Stimulated activated effector memory CD8-positive, alpha-beta T cell treated with anti-CD3 and anti-CD28 coated beads, Interleukin-12 subunit alpha, Interleukin-12 subunit beta, amount 100 ng/mL, for 72 hours (primary cell): ENCODE data around the gene CD48.

Experiments
- ATAC-seq: fragments of 150-1000 bp; cut with Tn5 transposase; 2 replicates; pipeline ENCODE4 v1.10.0; 2021
- DNase-seq, 2 donors: peaks; one replicate each; pipeline ENCODE4 v3.0.0; 2021 to 2022; ENCODE audit warnings: low spot score in 2 of 2
- H3K27ac Mint-ChIP-seq: one replicate; pipeline ENCODE4 v1.8.0; 2022; ENCODE audit warnings: mild to moderate bottlenecking, mixed read lengths
- H3K36me3 Mint-ChIP-seq: one replicate; pipeline ENCODE4 v1.8.0; 2022; ENCODE audit warnings: mild to moderate bottlenecking, mixed read lengths
- H3K4me1 Mint-ChIP-seq: one replicate; pipeline ENCODE4 v1.8.0; 2022; ENCODE audit warnings: mixed read lengths
- H3K4me3 Mint-ChIP-seq: one replicate; pipeline ENCODE4 v1.8.0; 2022; ENCODE audit warnings: mild to moderate bottlenecking, mixed read lengths
- H3K9me3 Mint-ChIP-seq: one replicate; pipeline ENCODE4 v1.8.0; 2022; ENCODE audit warnings: mixed read lengths

Gene CD48

GRCh38 chr1:160711602-160712311, at the start of gene CD48:
Gene CD48, minus strand, starts transcription at chr1:160711822. Its CDS starts 59 bp downstream, at chr1:160711763.
- no peak within 1 kb of the TSS for H3K4me3 Mint-ChIP-seq
- DNase-seq (no peak), ATAC-seq (peak; percentile 58)
- H3K27ac Mint-ChIP-seq = no peak within 1 kb of the TSS
- peaks cover 29% of the 10 kb centered on the region for H3K4me1 Mint-ChIP-seq
- no peaks in the 10 kb centered on the region for H3K36me3 Mint-ChIP-seq
- no peaks in the 10 kb centered on the region for H3K9me3 Mint-ChIP-seq

- DNase-seq = no peak
- no peak overlapping the region for H3K27ac Mint-ChIP-seq
- ATAC-seq = no peak
- H3K9me3 Mint-ChIP-seq = peaks cover 3% of the 10 kb centered on the region
- H3K4me3 Mint-ChIP-seq = no peak overlapping the region
- H3K36me3 Mint-ChIP-seq = peaks cover 11% of the 10 kb centered on the region
- H3K4me1 Mint-ChIP-seq = peaks cover 34% of the 10 kb centered on the region
Observed at GRCh38 chr1:160761046-160761445, 49.4 kb upstream of the CD48 start.

- H3K9me3 Mint-ChIP-seq = peaks cover 3% of the 10 kb centered on the region
- no peak for ATAC-seq
- H3K4me3 Mint-ChIP-seq = no peak overlapping the region
- no peak overlapping the region for H3K27ac Mint-ChIP-seq
- peaks cover 18% of the 10 kb centered on the region for H3K36me3 Mint-ChIP-seq
- no peak for DNase-seq
- peaks cover 41% of the 10 kb centered on the region for H3K4me1 Mint-ChIP-seq
Observed at GRCh38 chr1:160759740-160760139, 48.1 kb upstream of the CD48 start.

GRCh38 chr1:160758521-160758920, 46.9 kb upstream of the CD48 start:
- ATAC-seq = peak; percentile 56
- no peak for DNase-seq
- Mint-ChIP-seq H3K4me3 (no peak overlapping the region), H3K9me3 (peaks cover 3% of the 10 kb centered on the region), H3K27ac (peak overlapping the region; percentile 14), H3K36me3 (peaks cover 19% of the 10 kb centered on the region), H3K4me1 (peaks cover 41% of the 10 kb centered on the region)

- peak overlapping the region; percentile 58 for H3K4me3 Mint-ChIP-seq
- H3K36me3 Mint-ChIP-seq = peaks cover 36% of the 10 kb centered on the region
- DNase-seq (peak in 1 of 2 donors; percentile 69), ATAC-seq (peak; percentile 47)
- peaks cover 3% of the 10 kb centered on the region for H3K9me3 Mint-ChIP-seq
- H3K27ac Mint-ChIP-seq = peak overlapping the region; percentile 58
- H3K4me1 Mint-ChIP-seq = peaks cover 53% of the 10 kb centered on the region
Observed at GRCh38 chr1:160756849-160757201, 45.2 kb upstream of the CD48 start.

- Mint-ChIP-seq H3K4me3 (peak overlapping the region; percentile 58), H3K4me1 (peaks cover 59% of the 10 kb centered on the region), H3K27ac (peak overlapping the region; percentile 58), H3K9me3 (peaks cover 3% of the 10 kb centered on the region), H3K36me3 (peaks cover 42% of the 10 kb centered on the region)
- DNase-seq (peak in 1 of 2 donors; percentile 71), ATAC-seq (peak; percentile 90)
Observed at GRCh38 chr1:160755911-160756848, 44.6 kb upstream of the CD48 start.

- peak overlapping the region; percentile 58 for H3K27ac Mint-ChIP-seq
- H3K36me3 Mint-ChIP-seq = peaks cover 50% of the 10 kb centered on the region
- H3K4me3 Mint-ChIP-seq = peak overlapping the region; percentile 58
- H3K4me1 Mint-ChIP-seq = peaks cover 66% of the 10 kb centered on the region
- peaks cover 3% of the 10 kb centered on the region for H3K9me3 Mint-ChIP-seq
- no peak for DNase-seq
- ATAC-seq = no peak
Observed at GRCh38 chr1:160755461-160755860, 43.8 kb upstream of the CD48 start.

GRCh38 chr1:160753594-160753993, 42.0 kb upstream of the CD48 start:
- H3K9me3 Mint-ChIP-seq = peaks cover 3% of the 10 kb centered on the region
- H3K4me1 Mint-ChIP-seq = peaks cover 79% of the 10 kb centered on the region
- peaks cover 64% of the 10 kb centered on the region for H3K36me3 Mint-ChIP-seq

GRCh38 chr1:160752924-160753323, 41.3 kb upstream of the CD48 start:
- H3K36me3 Mint-ChIP-seq = peaks cover 71% of the 10 kb centered on the region
- H3K4me3 Mint-ChIP-seq = peak overlapping the region; percentile 12
- peaks cover 80% of the 10 kb centered on the region for H3K4me1 Mint-ChIP-seq
- H3K9me3 Mint-ChIP-seq = peaks cover 3% of the 10 kb centered on the region
- ATAC-seq (no peak), DNase-seq (no peak)
- H3K27ac Mint-ChIP-seq = peak overlapping the region; percentile 84

More at GRCh38 chr1:160753594-160753993, 42.0 kb upstream of the CD48 start:
- DNase-seq (no peak), ATAC-seq (no peak)
- Mint-ChIP-seq H3K4me3 (no peak overlapping the region), H3K27ac (peak overlapping the region; percentile 84)

- Mint-ChIP-seq H3K4me1 (peaks cover 79% of the 10 kb centered on the region), H3K4me3 (peak overlapping the region; percentile 30), H3K9me3 (peaks cover 3% of the 10 kb centered on the region), H3K36me3 (peaks cover 76% of the 10 kb centered on the region), H3K27ac (peak overlapping the region; percentile 84)
- no peak for ATAC-seq
- DNase-seq = no peak
Observed at GRCh38 chr1:160752406-160752805, 40.8 kb upstream of the CD48 start.

GRCh38 chr1:160750608-160751007, 39.0 kb upstream of the CD48 start:
- no peak for DNase-seq
- Mint-ChIP-seq H3K9me3 (no peaks in the 10 kb centered on the region), H3K27ac (peak overlapping the region; percentile 84), H3K36me3 (peaks cover 60% of the 10 kb centered on the region), H3K4me1 (peaks cover 73% of the 10 kb centered on the region), H3K4me3 (peak overlapping the region; percentile 30)
- no peak for ATAC-seq

- peaks cover 66% of the 10 kb centered on the region for H3K36me3 Mint-ChIP-seq
- H3K4me3 Mint-ChIP-seq = no peak overlapping the region
Observed at GRCh38 chr1:160748878-160749269, 37.3 kb upstream of the CD48 start.

GRCh38 chr1:160748181-160748877, 36.7 kb upstream of the CD48 start:
- no peak overlapping the region for H3K4me3 Mint-ChIP-seq
- H3K36me3 Mint-ChIP-seq = peaks cover 68% of the 10 kb centered on the region
- H3K4me1 Mint-ChIP-seq = peaks cover 93% of the 10 kb centered on the region
- no peak for DNase-seq
- no peak for ATAC-seq
- H3K27ac Mint-ChIP-seq = peak overlapping the region; percentile 35
- H3K9me3 Mint-ChIP-seq = no peaks in the 10 kb centered on the region

More at GRCh38 chr1:160748878-160749269, 37.3 kb upstream of the CD48 start:
- Mint-ChIP-seq H3K9me3 (no peaks in the 10 kb centered on the region), H3K27ac (peak overlapping the region; percentile 35), H3K4me1 (peaks cover 88% of the 10 kb centered on the region)
- no peak for ATAC-seq
- no peak for DNase-seq

GRCh38 chr1:160747717-160748116, 36.1 kb upstream of the CD48 start:
- peaks cover 93% of the 10 kb centered on the region for H3K4me1 Mint-ChIP-seq
- H3K4me3 Mint-ChIP-seq = no peak overlapping the region
- H3K27ac Mint-ChIP-seq = peak overlapping the region; percentile 35
- H3K36me3 Mint-ChIP-seq = peaks cover 68% of the 10 kb centered on the region
- no peak for ATAC-seq
- DNase-seq = no peak
- no peaks in the 10 kb centered on the region for H3K9me3 Mint-ChIP-seq
